NOMO-1 treated with dmso at 0.1 percent for 144 hours (cell line): ENCODE measurements around the gene LACTB.

Experiments used
- DNase-seq: peaks from one replicate; lab custom pipeline; 2025; ENCODE audit not compliant: unreplicated experiment; lab: John Stamatoyannopoulos, UW

Gene LACTB

DNA sequence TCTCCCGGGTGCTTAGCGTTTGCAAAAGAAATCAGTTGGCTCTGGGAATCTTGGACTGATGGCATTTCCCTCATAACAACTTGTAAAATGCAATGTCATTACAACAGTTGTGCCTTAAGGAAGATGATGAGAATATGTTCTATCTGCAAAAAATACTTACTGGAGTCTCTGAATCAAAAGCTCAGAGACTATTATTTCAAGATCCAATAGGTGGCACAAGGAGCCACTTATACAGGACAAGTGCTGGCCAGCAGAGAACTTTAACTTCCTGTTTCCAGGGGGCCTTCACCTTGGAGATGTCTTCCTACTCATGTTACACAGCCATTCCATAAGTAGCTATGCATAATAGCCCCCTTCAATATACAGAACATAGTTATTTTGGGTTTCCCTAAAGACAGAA is 44.6 kb downstream of the LACTB start:
- DNase-seq: peak; percentile 10

DNA sequence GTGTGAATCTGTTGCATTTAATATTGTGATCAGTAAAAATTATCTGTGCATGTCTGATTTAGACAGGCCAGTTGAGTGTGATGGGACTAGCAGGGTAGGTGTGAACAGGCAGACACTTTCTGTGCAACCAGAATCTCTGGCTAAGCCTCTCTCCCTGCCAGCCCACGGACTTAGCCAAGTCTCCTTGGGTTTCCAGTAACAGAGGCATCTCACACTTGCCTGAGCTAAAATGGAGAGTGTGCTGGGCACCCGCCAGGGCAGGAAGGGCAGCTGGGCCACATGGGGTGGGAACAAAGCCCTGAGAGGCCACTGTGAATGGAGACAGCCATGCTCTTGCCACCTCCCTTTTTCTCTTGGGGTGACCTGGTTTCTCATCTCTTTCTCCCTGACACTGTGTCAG is 48.1 kb downstream of the LACTB start:
- no peak for DNase-seq

DNA sequence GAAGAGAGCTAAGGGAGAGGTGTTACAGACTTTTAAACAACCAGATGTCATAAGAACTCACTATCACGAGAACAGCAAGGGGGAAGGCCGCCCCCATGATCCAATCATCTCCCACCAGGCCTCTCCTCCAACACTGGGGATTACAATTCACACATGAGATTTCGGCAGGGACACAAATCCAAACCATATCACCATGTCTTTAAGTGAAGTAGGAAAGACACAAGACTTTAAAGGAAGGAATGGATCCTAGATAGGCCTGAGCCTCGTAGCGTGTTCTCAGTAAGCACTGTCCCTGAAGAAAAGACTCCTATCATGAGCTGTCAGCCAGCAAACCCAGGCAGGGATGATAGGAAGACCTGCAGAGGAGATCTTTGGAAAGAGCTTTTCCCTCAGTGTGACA is 50.7 kb downstream of the LACTB start:
- no peak for DNase-seq

DNA sequence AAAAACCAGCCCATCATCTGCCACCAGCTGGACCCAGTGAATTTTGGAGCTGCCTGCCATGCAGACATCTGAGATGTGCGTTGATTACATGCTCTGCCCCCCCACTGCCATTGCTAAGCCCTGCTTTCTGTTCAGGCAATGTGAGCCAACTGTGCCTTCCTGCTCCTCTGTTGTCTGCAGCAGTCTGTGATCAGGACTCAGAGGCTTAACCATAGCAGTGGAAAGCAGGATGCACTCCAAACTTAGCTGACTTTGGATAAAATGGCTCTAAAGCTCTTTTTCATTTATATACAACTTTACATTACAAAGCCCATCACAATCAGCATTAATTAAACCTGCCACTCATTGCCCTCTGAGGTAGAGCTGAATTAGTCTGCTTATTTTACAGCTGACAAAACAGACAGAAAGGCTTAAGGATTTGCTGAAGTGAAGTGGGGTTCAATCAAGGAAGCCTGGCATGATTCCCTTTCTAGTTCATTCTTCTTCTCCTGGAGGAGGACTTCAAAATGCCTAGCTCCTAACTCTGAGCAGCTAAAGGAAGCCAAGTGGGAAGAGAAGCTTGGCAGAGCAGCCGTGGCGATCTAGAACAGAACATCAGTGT is 51.3 kb downstream of the LACTB start:
- no peak for DNase-seq

DNA sequence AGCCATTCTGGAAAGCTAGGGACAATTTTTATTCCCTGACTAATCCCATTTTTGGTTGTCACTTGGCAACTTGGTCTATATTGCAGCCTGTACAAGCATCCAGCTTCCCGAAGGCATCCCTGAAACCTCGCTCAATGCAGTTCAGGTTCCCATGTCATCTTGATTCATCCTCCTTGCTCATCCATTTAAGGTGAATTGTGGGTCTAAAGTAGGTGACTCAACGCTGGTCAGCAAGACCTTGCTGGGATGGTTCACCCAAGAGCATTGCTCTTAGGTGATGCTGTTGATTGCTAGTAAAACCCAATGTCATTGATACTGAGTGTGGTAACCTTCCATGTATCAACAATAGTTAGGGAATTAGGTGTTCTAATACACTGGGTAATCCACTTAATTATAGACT is 54.6 kb downstream of the LACTB start:
- no peak for DNase-seq

DNA sequence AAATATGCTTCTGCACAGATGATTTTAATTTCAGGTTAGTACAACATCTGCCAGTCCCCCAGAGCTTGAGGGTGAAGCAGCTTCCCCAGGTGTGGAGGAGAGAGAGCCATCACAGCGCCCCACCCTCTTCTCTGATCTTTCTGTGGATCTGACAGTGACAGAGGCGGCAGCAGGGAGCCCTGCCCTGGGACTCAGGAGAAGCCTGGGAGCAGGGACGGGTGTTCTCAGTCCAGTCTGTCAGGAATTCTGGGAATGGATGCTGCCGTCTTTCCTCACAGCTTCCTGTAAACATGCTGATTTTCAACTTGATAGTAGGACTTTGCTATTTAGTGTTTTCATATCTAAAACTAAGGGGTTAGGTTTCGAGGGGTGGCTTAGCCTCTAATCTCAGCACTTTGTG is 56.4 kb downstream of the LACTB start:
- no peak for DNase-seq

DNA sequence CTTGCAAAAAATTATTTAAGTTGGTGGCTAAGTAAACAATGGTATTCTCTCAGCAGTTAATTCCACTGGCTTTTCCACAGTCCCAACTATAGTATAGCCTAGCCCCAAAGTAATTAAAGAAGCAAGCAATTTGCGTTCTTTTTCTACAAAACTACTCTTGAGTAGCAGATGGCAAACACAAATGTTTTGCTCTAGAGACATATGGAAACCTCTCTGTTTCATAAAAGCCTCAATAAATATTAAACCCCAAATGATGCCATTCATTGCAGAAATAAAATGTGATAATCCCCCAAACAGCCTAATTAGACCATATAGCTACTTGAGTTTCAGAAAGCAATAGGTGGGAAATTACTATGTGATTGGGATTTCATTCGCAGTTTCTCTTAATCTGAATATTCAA is 59.1 kb downstream of the LACTB start:
- no peak for DNase-seq

DNA sequence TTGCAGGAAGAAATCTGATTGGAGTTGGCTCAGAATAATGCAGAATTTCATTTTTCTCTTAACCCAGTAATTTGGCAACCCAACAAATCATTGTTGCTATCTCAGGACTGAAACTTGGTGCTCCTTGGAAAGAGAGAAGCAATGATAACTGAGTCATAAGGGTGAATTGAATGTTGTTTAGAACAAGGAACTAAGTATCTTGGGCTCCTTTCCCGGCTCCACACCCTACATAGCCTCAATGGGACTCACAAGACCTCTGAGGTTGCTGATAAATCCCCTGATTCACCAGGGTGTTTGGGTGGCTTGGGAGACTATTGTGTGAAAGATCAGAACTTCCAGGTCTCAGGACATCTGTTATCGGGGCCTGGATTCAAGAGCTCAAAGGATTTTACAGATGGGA is 60.0 kb downstream of the LACTB start:
- DNase-seq: no peak

DNA sequence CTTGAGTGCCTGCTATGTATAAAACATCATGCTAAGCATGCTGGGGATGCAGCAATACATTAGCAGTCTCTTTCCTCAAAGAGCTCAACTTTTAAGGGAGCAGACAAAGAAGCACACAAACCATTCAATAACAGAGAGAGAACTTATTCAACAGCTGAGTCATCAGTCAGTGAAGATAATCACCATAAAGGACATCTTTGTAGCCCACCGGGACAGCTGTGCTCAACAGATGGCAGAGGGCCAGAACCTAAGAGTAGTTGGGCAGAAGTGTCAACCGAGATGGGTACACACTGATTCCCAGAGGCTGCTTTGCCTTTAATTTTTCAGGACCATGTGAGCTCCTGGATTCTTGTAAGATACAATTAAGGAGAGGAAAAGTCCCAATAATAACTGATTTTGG is 63.5 kb downstream of the LACTB start:
- DNase-seq: no peak

DNA sequence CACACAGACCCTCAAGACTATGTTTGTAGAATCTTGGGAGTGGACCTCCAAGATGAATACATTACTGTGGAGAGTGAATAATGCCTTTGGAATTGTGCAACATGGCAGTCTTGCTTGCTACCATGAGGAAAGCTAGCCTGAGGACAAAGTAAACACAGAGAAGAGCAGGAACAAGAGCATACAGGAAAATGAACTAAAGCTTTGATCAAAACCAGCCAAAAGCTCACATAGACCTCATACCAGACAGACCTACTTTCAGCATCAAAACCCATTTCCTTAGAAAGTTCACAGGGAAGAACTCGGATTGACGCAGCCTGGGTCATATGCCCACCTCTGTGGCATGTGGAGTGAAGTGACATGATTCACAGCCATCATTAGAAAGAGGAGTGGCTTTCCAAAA is 64.4 kb downstream of the LACTB start:
- DNase-seq: no peak

DNA sequence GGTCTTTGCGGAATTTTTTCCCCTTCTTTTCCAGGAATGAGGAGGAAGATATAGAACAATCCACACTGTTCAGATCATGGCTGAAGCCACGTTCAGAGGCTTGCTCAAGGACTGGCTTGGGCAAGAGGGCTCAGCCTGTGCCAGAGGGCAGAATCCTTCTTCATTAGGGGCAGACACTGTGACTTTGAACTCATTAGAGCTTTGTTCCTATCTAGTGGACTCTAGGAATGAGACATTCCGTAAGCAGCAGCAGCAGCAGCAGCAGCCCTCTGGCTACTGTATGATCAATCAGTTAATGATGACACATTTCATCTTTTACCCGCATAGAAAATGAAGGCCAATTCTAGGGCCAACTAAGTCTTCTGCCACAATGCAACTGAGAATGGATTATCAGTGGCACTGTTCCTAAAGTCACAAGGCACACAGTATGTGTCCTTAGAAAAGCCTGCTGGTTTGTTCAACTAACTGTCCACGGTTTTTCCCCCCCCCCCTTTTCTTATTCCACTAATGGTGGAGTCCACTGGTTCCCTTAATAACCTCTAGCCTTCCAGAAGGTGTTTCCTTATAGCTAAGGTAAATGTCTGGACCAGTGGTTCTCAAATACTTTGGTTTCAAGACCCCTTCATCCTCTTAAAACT is 66.0 kb downstream of the LACTB start:
- no peak for DNase-seq

DNA sequence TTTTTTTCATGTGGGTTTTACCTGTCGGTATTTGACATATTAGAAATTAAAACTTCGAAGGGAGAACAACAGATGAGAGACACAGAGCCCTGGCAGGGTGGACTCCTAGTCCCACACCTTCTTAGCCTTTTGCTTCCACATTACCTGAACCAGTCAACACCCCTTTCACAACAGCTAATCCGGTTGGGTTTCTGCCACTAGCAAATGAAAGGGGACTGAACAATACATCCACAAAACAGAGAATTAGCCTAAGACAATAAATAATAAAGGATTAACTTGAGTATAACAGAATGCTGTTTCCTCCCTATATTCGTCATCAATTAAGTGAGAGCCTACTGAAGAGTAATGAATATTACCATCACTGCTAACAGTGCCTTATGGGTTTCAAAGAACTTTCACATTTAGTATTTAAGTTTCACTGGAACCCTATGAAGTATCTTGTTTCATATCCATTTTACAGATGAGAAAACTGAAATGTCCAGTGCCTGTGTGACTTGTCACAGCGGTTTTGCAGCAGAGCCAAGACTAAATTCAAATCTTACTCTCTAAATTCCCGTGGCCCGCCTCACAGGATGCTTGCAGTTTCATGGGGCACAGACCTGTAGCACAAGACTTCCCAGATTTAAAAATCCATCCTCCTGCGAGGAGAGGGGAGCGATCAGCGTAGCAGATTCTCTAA is 66.7 kb downstream of the LACTB start:
- DNase-seq: no peak

DNA sequence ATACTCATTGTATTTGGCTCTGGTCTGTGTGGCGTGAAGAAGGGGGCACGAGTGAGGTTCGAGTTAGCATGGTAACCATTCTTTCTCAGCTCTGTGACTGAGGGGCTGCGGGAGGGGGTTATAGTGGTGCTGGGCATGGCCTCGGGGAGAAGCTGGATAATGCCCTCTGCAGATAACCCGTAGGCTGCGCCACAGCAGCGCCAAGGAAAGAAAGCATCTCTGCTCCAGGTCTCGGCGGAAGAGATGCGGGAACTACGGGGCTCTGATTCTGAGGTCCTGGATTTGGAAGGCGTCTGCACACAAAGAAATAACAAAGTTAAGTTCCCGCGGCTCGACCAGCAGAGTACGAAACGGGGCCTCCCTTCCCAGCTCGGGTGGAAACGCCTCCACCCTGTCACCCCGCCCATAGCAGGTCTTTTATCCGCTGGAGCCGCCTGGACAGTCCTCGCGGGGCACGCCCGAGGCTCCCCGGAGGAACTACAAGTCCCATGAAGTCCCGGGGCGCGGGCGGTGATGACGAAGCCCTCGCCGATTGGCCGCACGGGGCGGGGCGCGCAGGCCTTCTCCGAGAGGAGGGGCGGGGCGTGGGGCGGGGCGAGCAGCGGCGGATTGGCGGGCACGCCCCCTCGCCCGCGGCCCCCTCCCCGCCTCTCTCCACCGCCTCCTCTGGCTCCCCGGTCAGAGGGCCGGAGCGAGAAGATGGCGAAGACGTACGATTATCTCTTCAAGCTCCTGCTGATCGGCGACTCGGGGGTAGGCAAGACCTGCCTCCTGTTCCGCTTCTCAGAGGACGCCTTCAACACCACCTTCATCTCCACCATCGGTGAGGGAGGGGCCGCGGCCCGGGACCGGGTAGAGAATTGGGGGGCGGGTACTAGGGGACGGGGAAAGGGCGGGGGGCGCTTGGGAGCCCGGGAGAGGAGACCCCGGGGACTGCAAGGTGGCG is 67.5 kb downstream of the LACTB start, which contains the start of gene RAB8B:
TSS of gene RAB8B (plus strand) at position 681 of the 946 bp plus-strand sequence. CDS start at position 700, 19 bp downstream.
- peak; percentile 95 for DNase-seq

DNA sequence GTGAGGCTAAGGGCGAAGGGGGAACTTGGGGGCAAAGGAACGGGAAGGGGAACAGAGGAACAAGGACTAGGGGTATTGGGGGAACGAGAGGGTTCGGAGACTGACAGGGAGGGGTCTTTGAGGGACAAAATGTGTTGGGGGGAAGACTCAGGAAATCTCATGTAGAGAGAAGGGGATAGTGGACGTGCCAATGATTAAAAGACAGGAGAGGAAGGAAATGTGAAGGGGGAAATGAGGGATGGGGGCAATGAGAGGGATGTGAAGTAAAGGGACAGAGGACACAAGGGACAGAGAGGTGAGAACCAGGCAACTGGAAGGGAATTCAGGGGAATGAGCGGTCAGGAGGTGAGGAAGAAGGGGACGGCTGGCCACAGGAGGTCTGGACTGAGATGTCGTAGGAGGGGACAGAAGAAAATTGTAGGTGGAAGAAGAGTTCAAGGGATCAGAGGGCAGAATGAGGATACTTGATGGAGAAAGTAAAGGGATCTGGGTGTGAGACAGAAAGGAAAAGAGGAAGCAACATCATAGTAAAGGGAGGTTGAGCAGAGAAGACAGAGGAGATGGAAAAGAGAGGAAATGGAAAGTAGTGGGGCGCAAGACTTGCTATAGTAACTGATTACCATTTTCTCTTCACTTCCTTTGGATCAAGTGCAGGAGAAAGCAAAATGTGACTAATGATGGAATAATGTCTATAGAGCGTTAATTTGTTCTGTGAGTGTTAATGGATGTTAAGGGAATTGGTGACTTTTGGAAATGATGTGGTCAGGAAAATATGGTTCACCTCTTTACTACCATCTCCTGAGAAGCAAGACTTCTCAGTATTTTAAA is 68.5 kb downstream of the LACTB start:
- DNase-seq: peak; percentile 28

DNA sequence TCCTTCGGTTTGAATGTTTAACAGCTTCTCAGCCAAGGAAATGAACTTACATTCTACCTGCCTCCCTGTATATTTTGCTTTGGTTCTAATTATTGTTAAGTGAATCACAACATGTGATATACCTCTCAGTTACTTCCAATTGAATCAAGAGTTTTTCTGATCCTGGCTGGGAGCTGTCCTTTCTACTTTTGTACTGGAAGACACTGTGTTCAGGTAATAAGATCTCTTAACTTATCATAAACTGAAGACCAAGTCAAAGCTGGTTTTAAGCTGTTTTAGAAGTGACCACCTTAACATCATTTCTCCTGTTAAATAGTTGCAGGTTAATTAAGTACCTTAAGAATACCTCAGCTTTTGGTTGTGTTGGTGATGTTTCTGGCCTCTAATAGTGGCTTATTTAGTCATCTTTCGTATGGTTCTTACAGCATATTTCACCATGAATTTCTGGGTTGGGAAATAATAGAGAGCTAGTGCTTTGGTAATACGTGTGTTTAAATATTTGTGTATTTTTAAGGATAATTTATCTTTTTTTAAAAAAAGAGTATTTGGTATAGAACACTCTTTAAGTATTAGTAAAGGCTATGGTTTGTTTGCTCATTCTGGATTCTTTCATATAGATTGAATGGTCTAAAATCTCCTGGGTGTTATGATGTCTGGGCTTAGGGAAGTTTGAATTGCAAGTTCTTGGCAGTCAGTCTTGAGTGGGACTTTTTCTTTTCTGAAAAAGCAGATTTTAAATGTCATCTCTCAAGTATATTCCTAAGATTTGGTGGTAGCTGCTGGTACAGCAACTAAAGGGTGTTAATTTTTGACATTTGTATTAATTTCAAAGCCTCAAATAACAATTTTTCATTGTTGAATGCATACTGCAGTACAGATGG is 69.3 kb downstream of the LACTB start:
- DNase-seq: no peak
